SKM-1 (cell line): Measurements from ENCODE around the gene FHDC1.

Source experiments
- DNase-seq: peaks from one replicate; lab custom pipeline; 2025; ENCODE audit not compliant: unreplicated experiment; lab: John Stamatoyannopoulos, UW

FHDC1 gene

DNA sequence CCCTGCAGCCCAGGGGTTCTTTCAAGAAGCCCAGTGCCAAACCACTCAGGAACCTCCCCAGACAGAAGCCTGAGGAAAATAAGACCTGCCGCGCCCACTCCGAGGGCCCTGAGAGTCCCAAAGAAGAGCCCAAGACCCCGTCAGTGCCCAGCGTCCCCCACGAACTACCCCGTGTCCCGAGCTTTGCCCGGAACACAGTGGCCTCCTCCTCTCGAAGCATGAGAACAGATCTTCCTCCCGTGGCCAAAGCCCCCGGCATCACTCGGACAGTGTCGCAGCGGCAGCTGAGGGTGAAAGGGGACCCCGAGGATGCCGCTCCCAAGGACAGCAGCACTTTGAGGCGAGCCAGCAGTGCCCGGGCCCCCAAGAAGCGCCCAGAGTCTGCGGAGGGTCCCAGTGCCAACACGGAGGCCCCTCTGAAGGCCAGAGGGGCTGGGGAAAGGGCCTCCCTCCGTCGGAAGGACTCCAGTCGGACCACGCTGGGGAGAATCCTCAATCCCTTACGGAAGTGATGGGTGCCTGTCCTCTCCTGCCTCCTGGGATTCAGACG is 40.2 kb downstream of the FHDC1 start:
- no peak for DNase-seq

GRCh38 chr4:152979731-152980330 is 43.7 kb downstream of the FHDC1 start:
- DNase-seq, result no peak

GRCh38 chr4:152981278-152981677 is 45.2 kb downstream of the FHDC1 start:
- DNase-seq, result no peak

DNA sequence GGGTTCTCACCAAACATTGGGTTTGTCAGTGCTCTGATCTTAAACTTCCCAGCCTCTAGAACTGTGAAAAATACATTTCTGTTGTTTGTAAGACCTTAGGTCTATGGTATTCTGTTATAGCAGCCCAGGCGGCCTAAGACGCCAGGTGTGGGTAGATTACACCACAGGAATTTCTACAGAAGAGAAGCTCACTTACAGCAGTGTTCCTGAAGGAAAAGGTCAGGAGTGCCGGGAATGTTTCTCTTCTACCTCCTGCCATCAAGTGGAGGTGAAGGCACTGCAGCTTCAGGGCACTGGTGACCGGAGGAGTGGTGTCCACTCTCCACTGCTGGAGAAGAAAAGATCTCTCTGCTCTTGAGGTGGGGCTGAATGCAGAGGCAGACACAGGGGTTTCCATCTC is 45.7 kb downstream of the FHDC1 start:
- no peak for DNase-seq

DNA sequence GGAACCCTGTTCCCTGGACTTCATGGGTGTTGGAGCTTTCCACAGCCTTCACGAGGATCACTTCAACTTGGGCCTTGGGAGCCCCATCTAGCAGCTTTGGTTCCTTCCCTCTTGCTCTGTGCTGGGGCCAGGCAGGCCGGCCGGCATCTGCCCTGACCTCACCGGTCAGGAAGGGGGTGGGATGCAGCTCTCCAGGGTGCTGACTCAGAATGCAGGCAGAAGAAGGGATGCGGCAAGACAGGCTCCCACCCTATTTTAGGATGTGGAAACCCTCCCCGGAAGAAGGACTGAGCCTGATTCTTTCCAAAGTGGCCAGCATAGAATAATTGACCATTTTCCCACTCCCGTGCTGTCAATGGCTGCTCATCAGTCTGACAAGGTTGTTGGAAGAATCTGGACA is 47.1 kb downstream of the FHDC1 start:
- no peak for DNase-seq

- no peak for DNase-seq
Observed at GRCh38 chr4:152983774-152984411, 47.8 kb downstream of the FHDC1 start.

- no peak for DNase-seq
Observed at GRCh38 chr4:152988721-152989553, 52.8 kb downstream of the FHDC1 start.

- DNase-seq, result no peak
Observed at GRCh38 chr4:152989554-152989970, 53.4 kb downstream of the FHDC1 start.

DNA sequence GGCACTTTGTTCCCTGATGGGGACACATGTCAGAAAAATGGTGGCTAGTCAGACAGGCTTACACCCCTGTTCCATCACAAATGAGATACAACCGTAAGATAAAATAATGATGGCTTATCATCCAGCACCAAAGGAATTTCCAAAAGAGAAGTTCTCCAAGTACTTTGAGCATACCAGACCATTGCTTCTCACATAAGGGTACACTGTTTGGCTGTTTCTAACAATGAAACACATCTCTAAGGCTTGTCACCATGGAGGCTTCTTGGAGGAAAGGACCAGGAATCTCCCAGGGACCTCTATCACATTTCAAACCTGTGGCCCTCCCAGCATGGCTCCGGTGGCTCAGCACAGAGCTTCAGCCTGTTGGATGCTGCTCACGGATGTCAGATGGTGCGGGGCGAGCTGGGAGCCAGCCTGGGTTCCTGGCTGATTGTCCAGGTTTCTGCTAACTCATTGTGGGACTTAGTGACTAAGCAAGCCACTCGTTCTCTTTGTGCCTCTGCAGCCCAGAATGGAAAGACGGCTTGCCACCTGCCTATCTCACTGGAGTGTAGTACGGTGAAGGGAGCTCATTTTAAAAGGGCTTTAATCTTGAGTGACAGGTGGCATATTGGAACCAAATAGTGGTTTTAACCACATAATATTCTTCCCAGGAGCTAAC is 54.5 kb downstream of the FHDC1 start:
- no peak for DNase-seq

GRCh38 chr4:152991398-152991797 is 55.3 kb downstream of the FHDC1 start:
- no peak for DNase-seq

DNA sequence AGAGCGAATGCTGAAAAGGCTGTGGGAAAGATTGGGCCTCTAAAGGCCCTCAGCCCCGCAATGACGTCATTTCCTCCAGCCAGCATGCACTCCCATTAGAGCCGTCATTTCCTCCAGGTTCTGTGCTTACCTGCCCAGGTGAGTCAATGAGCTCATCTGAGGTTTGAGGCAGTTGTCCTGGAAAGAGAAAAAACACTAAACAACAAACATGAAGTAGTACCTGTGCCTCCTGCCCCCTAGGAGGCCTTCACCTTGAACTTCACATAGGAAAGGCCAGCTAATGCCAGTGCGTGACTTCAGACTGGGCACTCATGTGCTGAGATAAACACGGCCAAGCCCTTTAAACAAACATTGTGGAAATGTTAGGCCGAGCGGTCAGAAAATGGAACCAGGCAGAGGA is 55.9 kb downstream of the FHDC1 start:
- DNase-seq, result no peak

DNA sequence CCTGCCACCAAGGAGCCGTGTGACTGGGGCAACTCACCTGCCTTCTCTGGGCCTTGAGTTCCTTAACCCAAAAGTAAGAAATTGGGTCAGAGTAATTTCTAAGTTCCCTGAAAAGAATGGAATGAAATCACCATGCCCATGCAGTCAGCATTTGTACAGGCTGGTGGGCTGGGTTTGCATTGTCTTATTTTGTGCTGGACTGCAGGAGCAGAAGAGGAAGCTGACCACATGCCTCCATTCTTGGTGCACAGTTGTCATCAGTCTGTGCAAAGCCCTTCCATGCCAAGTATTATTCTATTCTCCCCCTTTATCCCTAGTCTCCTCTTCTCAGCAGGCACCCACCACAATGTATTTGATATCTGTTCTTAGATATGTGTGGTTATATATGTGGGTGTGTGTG is 56.3 kb downstream of the FHDC1 start:
- no peak for DNase-seq

GRCh38 chr4:152994038-152994437 is 57.9 kb downstream of the FHDC1 start:
- no peak for DNase-seq

GRCh38 chr4:152996111-152996571 is 60.0 kb downstream of the FHDC1 start:
- DNase-seq, result no peak

- no peak for DNase-seq
Observed at GRCh38 chr4:152996672-152997071, 60.5 kb downstream of the FHDC1 start.

DNA sequence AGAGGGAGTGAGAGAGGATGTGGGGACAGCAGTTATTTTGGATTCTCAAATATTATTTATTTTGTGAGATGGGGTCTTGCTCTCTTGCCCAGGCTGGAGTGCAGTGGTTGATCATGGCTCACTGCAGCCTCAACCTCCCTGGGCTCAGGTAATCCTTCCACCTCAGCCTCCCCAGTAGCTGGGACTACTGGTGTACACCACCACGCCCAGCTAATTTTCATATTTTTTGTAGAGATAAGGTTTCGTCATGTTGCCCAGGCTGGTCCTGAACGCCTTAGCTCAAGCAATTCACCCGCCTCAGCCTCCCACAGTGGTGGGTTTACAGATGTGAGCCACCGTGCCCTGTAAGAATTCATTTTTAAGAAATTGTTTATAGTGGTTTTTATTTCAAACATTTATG is 61.2 kb downstream of the FHDC1 start:
- DNase-seq, result no peak

DNA sequence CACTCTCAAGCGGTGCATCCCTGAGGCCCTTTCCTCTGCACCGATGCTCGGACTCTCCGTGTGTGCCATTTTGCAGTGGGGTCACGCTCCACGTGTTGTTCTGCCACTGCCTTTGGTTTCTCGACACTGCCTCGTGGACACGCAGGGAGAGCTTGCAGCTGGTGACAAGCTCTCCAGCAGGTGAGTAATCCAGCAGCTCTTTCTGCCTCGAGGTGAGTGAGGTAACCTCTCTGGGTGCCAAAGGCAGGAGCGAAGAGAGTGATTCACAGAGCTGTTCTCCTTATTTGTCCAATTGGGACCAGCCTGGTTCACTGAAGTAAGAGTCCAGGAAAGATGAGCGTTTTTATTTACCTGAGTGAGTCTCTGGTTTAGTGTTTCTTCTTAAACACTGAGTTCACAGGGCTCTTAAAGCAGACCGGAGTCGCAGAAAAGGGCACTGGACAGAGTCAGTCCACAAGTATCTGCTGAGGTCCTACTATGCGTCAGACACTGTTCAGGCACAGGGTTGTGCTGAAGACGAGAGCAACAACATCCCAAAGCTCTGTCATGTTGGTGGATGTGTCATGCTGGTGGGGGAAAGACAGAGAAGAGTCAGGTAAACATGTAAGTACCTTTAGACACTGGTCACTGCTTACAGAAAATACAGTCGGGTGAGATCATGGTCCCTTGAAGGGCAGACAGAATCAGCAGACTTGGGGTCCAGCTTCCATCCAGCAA is 61.8 kb downstream of the FHDC1 start:
- DNase-seq, result no peak

GRCh38 chr4:152998861-152999260 is 62.7 kb downstream of the FHDC1 start:
- DNase-seq, result no peak

GRCh38 chr4:152999346-153000075 is 63.4 kb downstream of the FHDC1 start:
- no peak for DNase-seq

- DNase-seq, result no peak
Observed at GRCh38 chr4:153000076-153000420, 63.9 kb downstream of the FHDC1 start.
